ENCODE results near the gene LPAR1. TPM values are rescaled to one million over a fixed set of nuclear protein-coding genes. Genes with fewer than 3 reads are reported as not detected.

Gene LPAR1
- total RNA-seq, 3 donors from 2014 or later: 27.5 to 44.9 (median 30.3) TPM

DNA sequence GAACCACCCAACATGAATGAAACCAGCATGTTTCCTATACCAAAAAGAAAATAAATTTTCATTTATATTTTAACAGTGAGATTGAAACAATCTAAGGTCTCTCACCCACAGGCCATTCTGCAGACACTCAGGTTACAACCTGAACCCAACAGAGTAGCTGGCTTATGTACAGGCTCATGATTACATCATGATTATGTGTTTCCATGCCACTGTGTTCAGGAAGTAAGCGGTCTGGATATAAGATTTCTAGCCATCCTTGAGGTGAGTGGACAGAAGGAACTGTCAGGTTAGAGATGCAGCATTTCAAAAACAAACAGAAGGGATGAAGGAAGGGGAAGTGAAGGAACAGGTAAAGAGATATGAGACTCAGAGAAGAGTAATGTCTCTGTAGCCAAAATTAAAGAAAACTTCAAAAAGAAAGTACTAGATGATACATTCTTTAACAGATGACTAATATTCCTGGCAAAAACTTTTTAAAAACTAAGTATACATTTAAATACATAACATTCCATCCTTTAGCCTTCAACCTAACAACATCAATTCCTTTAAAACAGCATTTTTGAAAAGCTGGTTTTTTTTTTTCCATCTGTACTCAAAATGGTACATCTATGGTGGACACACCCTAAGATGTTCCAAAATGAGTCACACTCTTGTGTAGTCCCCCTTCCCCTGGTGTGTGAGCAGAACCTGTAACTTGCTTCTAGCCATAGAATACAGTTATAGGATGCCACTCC is 119.8 kb downstream of the LPAR1 start:
- DNase-seq: no peak
- intact Hi-C loops (cut with DNase I, micrococcal nuclease): no loop called here

DNA sequence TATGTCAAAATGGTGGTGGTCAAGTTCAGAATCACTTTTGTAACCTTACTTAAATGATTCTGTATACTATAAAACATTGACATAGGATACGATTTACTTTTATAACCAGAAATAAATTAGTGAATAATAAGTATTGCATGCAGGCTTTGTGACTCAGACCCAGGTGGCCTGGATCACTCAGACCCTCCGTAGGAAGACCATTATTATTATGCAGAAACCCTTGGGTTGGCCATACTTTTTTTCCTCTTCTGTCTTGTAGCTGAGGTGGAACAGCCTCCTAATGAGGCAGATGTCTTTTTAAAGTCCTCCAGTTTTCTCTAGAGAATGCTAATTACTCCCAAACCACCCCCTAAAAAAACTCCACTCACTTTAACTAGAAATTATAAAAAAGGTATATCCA is 121.9 kb downstream of the LPAR1 start:
- TF ChIP-seq, protein P1, sequence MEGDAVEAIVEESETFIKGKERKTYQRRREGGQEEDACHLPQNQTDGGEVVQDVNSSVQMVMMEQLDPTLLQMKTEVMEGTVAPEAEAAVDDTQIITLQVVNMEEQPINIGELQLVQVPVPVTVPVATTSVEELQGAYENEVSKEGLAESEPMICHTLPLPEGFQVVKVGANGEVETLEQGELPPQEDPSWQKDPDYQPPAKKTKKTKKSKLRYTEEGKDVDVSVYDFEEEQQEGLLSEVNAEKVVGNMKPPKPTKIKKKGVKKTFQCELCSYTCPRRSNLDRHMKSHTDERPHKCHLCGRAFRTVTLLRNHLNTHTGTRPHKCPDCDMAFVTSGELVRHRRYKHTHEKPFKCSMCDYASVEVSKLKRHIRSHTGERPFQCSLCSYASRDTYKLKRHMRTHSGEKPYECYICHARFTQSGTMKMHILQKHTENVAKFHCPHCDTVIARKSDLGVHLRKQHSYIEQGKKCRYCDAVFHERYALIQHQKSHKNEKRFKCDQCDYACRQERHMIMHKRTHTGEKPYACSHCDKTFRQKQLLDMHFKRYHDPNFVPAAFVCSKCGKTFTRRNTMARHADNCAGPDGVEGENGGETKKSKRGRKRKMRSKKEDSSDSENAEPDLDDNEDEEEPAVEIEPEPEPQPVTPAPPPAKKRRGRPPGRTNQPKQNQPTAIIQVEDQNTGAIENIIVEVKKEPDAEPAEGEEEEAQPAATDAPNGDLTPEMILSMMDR (IDR thresholded peaks at IDR 0.05): no peak
- Histone ChIP-seq H3K9me3 (no peaks in the 10 kb centered on the region), H3K36me3 (ENCODE audit: low read depth) (no peaks in the 10 kb centered on the region), H3K4me1 (ENCODE audit: low read depth) (no peaks in the 10 kb centered on the region), H3K4me3 (no peak overlapping the region)
- DNase-seq: no peak
- ATAC-seq: no peak
- intact Hi-C loops (cut with DNase I, micrococcal nuclease): no loop called here

More for the DNA sequence above, 119.8 kb downstream of the LPAR1 start:
- ATAC-seq: no peak
- H3K9me3 ChIP-seq: no peaks in the 10 kb centered on the region
- TF ChIP-seq, protein P1 (IDR thresholded peaks at IDR 0.05): no peak
- no peak overlapping the region for H3K4me3 ChIP-seq
- H3K36me3 ChIP-seq (ENCODE audit: low read depth): no peaks in the 10 kb centered on the region
- no peaks in the 10 kb centered on the region for H3K4me1 ChIP-seq (ENCODE audit: low read depth)

DNA sequence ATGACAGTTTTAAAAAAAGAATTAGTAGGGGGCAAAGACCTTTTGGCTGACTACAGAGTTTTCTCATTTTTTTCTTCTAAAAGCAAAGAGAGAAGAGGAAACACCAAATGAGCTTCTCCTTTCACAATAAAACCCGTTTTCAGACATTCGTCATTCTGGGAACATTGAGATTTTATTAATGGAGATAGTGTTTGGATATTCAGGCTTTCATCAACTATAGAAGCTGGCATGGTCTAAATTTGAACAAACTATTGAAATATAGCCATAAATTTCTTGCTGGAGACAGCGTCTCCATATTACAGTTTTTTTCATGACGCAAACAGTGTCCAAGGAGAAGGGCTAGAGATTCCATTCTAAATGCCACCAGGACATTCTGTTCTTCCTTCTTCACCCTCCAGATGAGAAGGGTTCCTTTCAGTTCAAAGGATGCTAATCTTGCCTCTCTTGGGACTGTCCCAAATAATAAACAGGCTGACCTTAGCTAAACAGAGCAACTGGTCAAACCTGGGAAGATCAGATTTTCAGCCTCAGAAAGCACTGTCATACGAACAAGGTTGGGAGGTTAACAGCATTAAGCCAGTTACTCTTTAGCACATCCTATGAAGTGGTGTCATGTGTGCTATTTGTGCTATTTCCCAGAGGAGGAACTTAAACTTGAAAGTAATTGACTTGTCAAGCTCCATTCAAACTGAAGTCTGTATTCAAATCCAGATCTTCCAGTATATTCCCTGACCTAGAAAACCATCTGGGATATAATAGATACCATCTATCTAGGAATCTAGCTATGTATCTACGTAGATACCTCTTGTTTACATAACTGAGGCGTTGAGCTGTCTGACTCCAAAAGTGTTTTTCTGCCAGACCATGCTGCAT is 125.6 kb downstream of the LPAR1 start:
- TF ChIP-seq, protein P1 (IDR thresholded peaks at IDR 0.05): no peak
- DNase-seq (no peak), ATAC-seq (peak; percentile 34)
- Histone ChIP-seq H3K4me1 (ENCODE audit: low read depth) (no peaks in the 10 kb centered on the region), H3K36me3 (ENCODE audit: low read depth) (no peaks in the 10 kb centered on the region), H3K9me3 (peaks cover 17% of the 10 kb centered on the region), H3K4me3 (no peak overlapping the region)
- intact Hi-C loops (cut with DNase I, micrococcal nuclease): no loop called here

DNA sequence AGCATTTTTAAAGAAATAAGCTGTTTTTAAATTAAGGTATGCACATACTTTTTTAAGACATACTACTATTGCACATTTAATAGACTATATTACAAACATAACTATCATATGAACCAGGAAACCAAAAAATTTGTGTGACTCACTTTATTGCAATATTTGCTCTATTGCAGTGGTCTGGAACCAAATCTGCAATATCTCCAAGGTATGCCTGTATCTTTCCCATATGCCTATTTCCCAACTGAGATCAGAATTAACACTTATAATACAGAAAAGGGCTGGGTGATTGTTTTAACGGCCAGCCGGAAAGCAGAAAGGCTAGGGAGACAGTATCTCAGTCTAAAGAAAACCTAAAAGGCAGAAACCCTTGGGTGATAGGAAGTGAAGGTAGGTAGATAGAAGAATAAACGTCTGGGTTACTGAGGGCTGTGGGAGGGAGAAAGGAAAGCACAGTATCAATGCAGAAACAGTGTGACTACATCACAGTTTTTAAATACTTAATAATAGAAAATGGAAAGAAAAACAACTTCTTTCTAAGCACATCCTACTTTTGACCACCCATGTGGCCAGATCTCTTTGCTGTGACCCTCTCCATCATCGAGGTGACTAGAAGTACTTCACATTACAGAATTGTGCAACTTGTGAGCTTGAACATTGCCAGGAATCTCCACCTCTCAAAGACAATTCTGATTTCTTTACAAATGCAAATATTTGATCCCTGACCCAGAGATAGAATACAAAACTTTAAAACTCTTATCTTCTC is 126.4 kb downstream of the LPAR1 start:
- intact Hi-C loops (cut with DNase I, micrococcal nuclease): no loop called here

DNA sequence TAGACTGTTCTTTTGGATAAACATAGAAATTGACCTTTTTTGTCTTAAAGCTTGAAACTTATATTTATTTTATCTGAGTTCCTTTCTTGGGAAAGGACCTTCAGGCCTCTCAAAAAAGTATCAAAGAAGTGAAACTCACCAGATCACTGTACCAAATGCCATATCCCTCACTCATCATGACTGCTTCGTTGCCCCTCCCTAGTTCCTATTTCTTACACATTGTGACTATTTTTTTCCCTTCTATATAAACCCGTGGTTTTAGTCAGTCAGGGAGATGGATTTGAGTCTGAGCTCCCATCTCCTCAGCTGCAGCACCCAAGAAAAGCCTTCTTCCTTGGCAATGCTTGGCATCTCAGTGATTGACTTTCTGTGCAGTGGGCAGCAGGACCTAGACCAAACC is 129.4 kb downstream of the LPAR1 start:
- TF ChIP-seq, protein P1 (IDR thresholded peaks at IDR 0.05): no peak

More for the DNA sequence above, 126.4 kb downstream of the LPAR1 start:
- no peak overlapping the region for H3K4me3 ChIP-seq
- DNase-seq (no peak), ATAC-seq (no peak)
- TF ChIP-seq, protein P1 (IDR thresholded peaks at IDR 0.05): no peak
- H3K4me1 ChIP-seq (ENCODE audit: low read depth): no peaks in the 10 kb centered on the region
- H3K36me3 ChIP-seq (ENCODE audit: low read depth): no peaks in the 10 kb centered on the region
- H3K9me3 ChIP-seq: peaks cover 17% of the 10 kb centered on the region

More for the DNA sequence above, 129.4 kb downstream of the LPAR1 start:
- no peak overlapping the region for H3K4me3 ChIP-seq
- no peaks in the 10 kb centered on the region for H3K4me1 ChIP-seq (ENCODE audit: low read depth)
- H3K9me3 ChIP-seq: peaks cover 17% of the 10 kb centered on the region
- no peak for ATAC-seq
- no peaks in the 10 kb centered on the region for H3K36me3 ChIP-seq (ENCODE audit: low read depth)
- DNase-seq: no peak
- intact Hi-C loops (cut with DNase I, micrococcal nuclease): no loop called here

Measured in mucosa of descending colon (tissue), 3 donors.